Glutamatergic neuron (in vitro differentiated cells): ENCODE results near the gene DPEP2NB. TPM values are rescaled to one million over a fixed set of nuclear protein-coding genes. Genes with fewer than 3 reads are reported as not detected.

Source experiments
- DNase-seq: peaks from one replicate; pipeline ENCODE4 v3.0.0; 2022
- H3K27ac Mint-ChIP-seq: one replicate; pipeline ENCODE4 v1.8.0; 2020; ENCODE audit warnings: mild to moderate bottlenecking, mixed read lengths, inconsistent platforms; ENCODE audit not compliant: unreplicated experiment
- H3K27me3 Mint-ChIP-seq: one replicate; pipeline ENCODE4 v1.8.0; 2020; ENCODE audit warnings: mild to moderate bottlenecking, moderate library complexity, mixed read lengths, inconsistent platforms; ENCODE audit not compliant: unreplicated experiment
- H3K36me3 Mint-ChIP-seq: one replicate; pipeline ENCODE4 v1.8.0; 2020; ENCODE audit warnings: mild to moderate bottlenecking, mixed read lengths, inconsistent platforms; ENCODE audit not compliant: unreplicated experiment
- H3K4me1 Mint-ChIP-seq: one replicate; pipeline ENCODE4 v1.8.0; 2020; ENCODE audit warnings: mild to moderate bottlenecking, low read depth, mixed read lengths, inconsistent platforms; ENCODE audit not compliant: unreplicated experiment
- H3K4me3 Mint-ChIP-seq: one replicate; pipeline ENCODE4 v1.8.0; 2020; ENCODE audit warnings: mild to moderate bottlenecking, mixed read lengths, inconsistent platforms; ENCODE audit not compliant: unreplicated experiment
- H3K9me3 Mint-ChIP-seq: one replicate; pipeline ENCODE4 v1.8.0; 2020; ENCODE audit warnings: mild to moderate bottlenecking, moderate library complexity, mixed read lengths, inconsistent platforms; ENCODE audit not compliant: unreplicated experiment
- CTCF ChIP-seq: fragments of 200-600 bp; sonication (generic); IDR thresholded peaks from one replicate; pipeline ENCODE4 v1.5.0; 2021; ENCODE audit not compliant: partially characterized antibody, unreplicated experiment
- total RNA-seq: library from RNA; stranded (reverse); fragmentation: NEBNext Ultra II Directional; extraction: Animal tissue kit (Norgen Biotek cat#: 25700); gene quantifications from one replicate; pipeline ENCODE4 v1.2.1, GENCODE V29; 2021; ENCODE audit not compliant: unreplicated experiment

DPEP2NB gene
- total RNA-seq, 1 donor from 2014 or later = not detected

GRCh38 chr16:67965668-67966548, 49.8 kb downstream of the DPEP2NB start:
- H3K9me3 Mint-ChIP-seq = peaks cover 3% of the 10 kb centered on the region
- no peaks in the 10 kb centered on the region for H3K36me3 Mint-ChIP-seq
- no peak for TF ChIP-seq CTCF
- no peak overlapping the region for H3K27ac Mint-ChIP-seq
- no peak for DNase-seq
- peaks cover 14% of the 10 kb centered on the region for H3K27me3 Mint-ChIP-seq
- H3K4me1 Mint-ChIP-seq = peaks cover 4% of the 10 kb centered on the region
- no peak overlapping the region for H3K4me3 Mint-ChIP-seq

GRCh38 chr16:67964477-67965131, 51.1 kb downstream of the DPEP2NB start:
- Mint-ChIP-seq H3K4me1 (peaks cover 4% of the 10 kb centered on the region), H3K27ac (no peak overlapping the region), H3K9me3 (peaks cover 3% of the 10 kb centered on the region), H3K27me3 (peaks cover 7% of the 10 kb centered on the region), H3K4me3 (no peak overlapping the region), H3K36me3 (no peaks in the 10 kb centered on the region)
- TF ChIP-seq CTCF = no peak
- DNase-seq = no peak

GRCh38 chr16:67963662-67964321, 51.9 kb downstream of the DPEP2NB start:
- no peak for TF ChIP-seq CTCF
- Mint-ChIP-seq H3K4me3 (no peak overlapping the region), H3K9me3 (peaks cover 3% of the 10 kb centered on the region), H3K27ac (no peak overlapping the region), H3K36me3 (no peaks in the 10 kb centered on the region), H3K4me1 (peaks cover 4% of the 10 kb centered on the region), H3K27me3 (peaks cover 6% of the 10 kb centered on the region)
- no peak for DNase-seq

Other genes starting within 250 kb of the DPEP2NB start
- 32.0 TPM for gene RANBP10, start 209.4 kb downstream of the DPEP2NB start, total RNA-seq
- 3.4 TPM for gene TSNAXIP1, start 209.0 kb downstream of the DPEP2NB start, total RNA-seq
- 23.1 TPM for gene THAP11, start 173.6 kb downstream of the DPEP2NB start, total RNA-seq
- gene NUTF2, start 169.0 kb downstream of the DPEP2NB start, total RNA-seq = 196 TPM
- 153 TPM for gene CENPT, start 168.2 kb downstream of the DPEP2NB start, total RNA-seq
- gene EDC4, start 142.9 kb downstream of the DPEP2NB start, total RNA-seq = 142 TPM
- 1.0 TPM for gene NRN1L, start 131.0 kb downstream of the DPEP2NB start, total RNA-seq
- gene PSKH1, start 122.7 kb downstream of the DPEP2NB start, total RNA-seq = 27.9 TPM
- gene CTRL, start 84.0 kb downstream of the DPEP2NB start, total RNA-seq = 2.8 TPM
- gene PSMB10, start 79.1 kb downstream of the DPEP2NB start, total RNA-seq = 11.0 TPM
- gene LCAT, start 71.8 kb downstream of the DPEP2NB start, total RNA-seq = 8.7 TPM
- gene SLC12A4, start 47.3 kb downstream of the DPEP2NB start, total RNA-seq = 19.9 TPM
- not detected for gene DPEP3, start 35.4 kb downstream of the DPEP2NB start, total RNA-seq
- not detected for gene DPEP2, start 16.4 kb downstream of the DPEP2NB start, total RNA-seq
- 6.7 TPM for gene DDX28, start 7.3 kb upstream of the DPEP2NB start, total RNA-seq
- 21.0 TPM for gene DUS2, start 7.4 kb upstream of the DPEP2NB start, total RNA-seq
- 33.1 TPM for gene NFATC3, start 69.5 kb upstream of the DPEP2NB start, total RNA-seq
- not detected for gene ESRP2, start 220.2 kb upstream of the DPEP2NB start, total RNA-seq
- gene PLA2G15, start 229.5 kb upstream of the DPEP2NB start, total RNA-seq = 11.9 TPM
- 78.1 TPM for gene SLC7A6, start 248.6 kb upstream of the DPEP2NB start, total RNA-seq